K562 (cell line): Measurements from ENCODE around the gene P2RX3. TPM values are rescaled to one million over a fixed set of nuclear protein-coding genes. Genes with fewer than 3 reads are reported as not detected.
A peak's percentile ranks its signal among the peaks of the same experiment; 100 is the strongest.

Source experiments
- BHLHE40 ChIP-seq: IDR thresholded peaks from 2 replicates; pipeline ENCODE4 v1.6.1; 2011; ENCODE audit warnings: low read length, improper control_type of control experiment
- CBFB ChIP-seq: sonication (generic); formaldehyde crosslinking; IDR thresholded peaks from 2 replicates; pipeline ENCODE4 v1.4.0; 2020; ENCODE audit warnings: mild to moderate bottlenecking, missing genetic modification reagents
- CHCHD3 ChIP-seq: fragments of 250-450 bp; sonication (Bioruptor Pico); IDR thresholded peaks from 2 replicates; pipeline ENCODE4 v2.1.2; 2022; ENCODE audit warnings: mild to moderate bottlenecking
- DACH1 ChIP-seq: fragments of 450-650 bp; IDR thresholded peaks from 2 replicates; pipeline ENCODE4 v1.6.1; 2018; ENCODE audit not compliant: partially characterized antibody
- EP300 ChIP-seq: IDR thresholded peaks from 2 replicates; pipeline ENCODE4 v1.6.1; 2012; ENCODE audit warnings: low read length, improper control_type of control experiment
- ESRRB ChIP-seq: fragments of 250-450 bp; sonication (Bioruptor Pico); IDR thresholded peaks from 2 replicates; pipeline ENCODE4 v1.5.0; 2020; ENCODE audit warnings: mild to moderate bottlenecking, moderate library complexity, borderline replicate concordance
- ETV5 ChIP-seq: sonication (generic); formaldehyde crosslinking; IDR thresholded peaks from 2 replicates; pipeline ENCODE4 v1.4.0; 2020; ENCODE audit warnings: low read depth, mild to moderate bottlenecking, missing genetic modification reagents
- FUS ChIP-seq: fragments of 200-400 bp; formaldehyde crosslinking; optimal IDR thresholded peaks from 2 replicates; pipeline ENCODE3; 2017; ENCODE audit warnings: low read depth, low read length
- GABPA ChIP-seq: fragments of 200-800 bp; sonication (Bioruptor generic); conservative IDR thresholded peaks from 2 replicates; pipeline ENCODE4 v1.6.1; 2016; ENCODE audit warnings: low read depth, missing genetic modification characterization, missing compliant biosample characterization
- GTF2A2 ChIP-seq: IDR thresholded peaks from 2 replicates; pipeline ENCODE4 v1.6.1; 2016; ENCODE audit warnings: mild to moderate bottlenecking, missing genetic modification characterization, missing compliant biosample characterization
- HDAC3 ChIP-seq: fragments of 450-650 bp; IDR thresholded peaks from 2 replicates; pipeline ENCODE4 v1.6.1; 2018; ENCODE audit warnings: borderline replicate concordance, mild to moderate bottlenecking, moderate library complexity; ENCODE audit not compliant: partially characterized antibody
- HDGF ChIP-seq: fragments of 450-650 bp; IDR thresholded peaks from 2 replicates; pipeline ENCODE4 v1.6.1; 2016
- ILK ChIP-seq: fragments of 450-650 bp; IDR thresholded peaks from 2 replicates; pipeline ENCODE4 v1.6.1; 2016; ENCODE audit warnings: missing genetic modification characterization, low read depth, mild to moderate bottlenecking, missing compliant biosample characterization, moderate library complexity, borderline replicate concordance
- IRF1 ChIP-seq: sonication (generic); formaldehyde crosslinking; IDR thresholded peaks from 2 replicates; pipeline ENCODE4 v1.8.0; 2022; ENCODE audit warnings: missing genetic modification reagents, mild to moderate bottlenecking, borderline replicate concordance
- MAFF ChIP-seq: IDR thresholded peaks from 2 replicates; pipeline ENCODE4 v1.6.1; 2012; ENCODE audit warnings: low read length, improper control_type of control experiment
- MCM7 ChIP-seq, 2 experiments: fragments of 450-650 bp; IDR thresholded peaks; 2 replicates each; pipeline ENCODE4 v1.6.1; 2016 to 2018
- OTX1 ChIP-seq: fragments of 450-650 bp; formaldehyde crosslinking; IDR thresholded peaks from 2 replicates; pipeline ENCODE4 v1.4.0; 2022; ENCODE audit warnings: mild to moderate bottlenecking
- POLR2H ChIP-seq: IDR thresholded peaks from 2 replicates; pipeline ENCODE4 v1.6.1; 2016; ENCODE audit warnings: missing genetic modification characterization, low read depth, mild to moderate bottlenecking, control low read depth, missing compliant biosample characterization, moderate library complexity
- PYGO2 ChIP-seq: fragments of 450-650 bp; IDR thresholded peaks from 2 replicates; pipeline ENCODE4 v1.6.1; 2016; ENCODE audit warnings: mild to moderate bottlenecking, missing genetic modification characterization, moderate library complexity, missing compliant biosample characterization
- RBM17 ChIP-seq: fragments of 200-400 bp; formaldehyde crosslinking; IDR thresholded peaks from 2 replicates; pipeline ENCODE4 v1.6.1; 2017; ENCODE audit warnings: low read depth, mild to moderate bottlenecking, low read length, borderline replicate concordance
- SRF ChIP-seq, 2 experiments: fragments of 250-450, 450-650 bp in 1 of 2; sonication (Bioruptor Pico) in 1 of 2; sonication (generic) in 1 of 2; formaldehyde crosslinking; IDR thresholded peaks; 2 replicates each; pipeline versions ENCODE4 v1.5.0 to v1.5.1; 2020 to 2022; ENCODE audit warnings: mild to moderate bottlenecking in 1 of 2, missing genetic modification reagents in 1 of 2
- STAT5B ChIP-seq: fragments of 250-450 bp; sonication (Bioruptor Pico); IDR thresholded peaks from 2 replicates; pipeline ENCODE4 v1.8.0; 2021; ENCODE audit warnings: mild to moderate bottlenecking, inconsistent platforms
- TAF15 ChIP-seq: fragments of 200-400 bp; formaldehyde crosslinking; IDR thresholded peaks from 2 replicates; pipeline ENCODE4 v1.6.1; 2017; ENCODE audit warnings: mild to moderate bottlenecking, low read depth, low read length, moderate library complexity
- TAF7 ChIP-seq: fragments of 450-650 bp; IDR thresholded peaks from 2 replicates; pipeline ENCODE4 v1.6.1; 2016; ENCODE audit warnings: missing genetic modification characterization, missing compliant biosample characterization
- ZHX1 ChIP-seq: fragments of 150-350 bp; conservative IDR thresholded peaks from 2 replicates; pipeline ENCODE4 v1.6.1; 2014; ENCODE audit warnings: low read length
- ZNF511 ChIP-seq: sonication (generic); formaldehyde crosslinking; IDR thresholded peaks from 2 replicates; pipeline ENCODE4 v1.8.0; 2022; ENCODE audit warnings: mild to moderate bottlenecking, missing genetic modification reagents
- ZNF583 ChIP-seq: fragments of 250-450 bp; sonication (Bioruptor Pico); IDR thresholded peaks from 2 replicates; pipeline ENCODE4 v1.4.0; 2020
- ZNF668 ChIP-seq: fragments of 250-450 bp; sonication (Bioruptor Pico); IDR thresholded peaks from 2 replicates; pipeline ENCODE4 v1.8.0; 2022; ENCODE audit warnings: mild to moderate bottlenecking, inconsistent platforms
- polyA plus RNA-seq, 8 experiments: library from polyadenylated mRNA; depleted of rRNA in 4 of 8; stranded (reverse) in 5 of 8; unstranded in 3 of 8; fragments of >200 nt; fragmentation: Nextera tagmentation in 2 of 8; fragmentation: Illumina TruSeq in 1 of 8; extraction: Ambion mirVana in 2 of 8; extraction: Trizol in 1 of 8; gene quantifications; 2 replicates each; pipeline versions ENCODE4 v1.2.1 to v1.2.3, GENCODE V29; 2011 to 2014; ENCODE audit warnings: inconsistent platforms in 1 of 8, missing spikeins in 1 of 8
- total RNA-seq, 7 experiments: library from RNA; depleted of rRNA in 6 of 7; stranded (reverse); fragments of >200 nt in 6 of 7; fragmentation: Illumina TruSeq in 2 of 7; extraction: Trizol in 2 of 7; gene quantifications; 2 replicates each; pipeline versions ENCODE4 v1.2.1 to v1.2.3, GENCODE V29; 2011 to 2021; ENCODE audit warnings: low replicate concordance in 1 of 7

The P2RX3 gene
- total and polyA plus RNA-seq, 9 of the 15 experiments (the other 6 are each of a cell fraction or from before 2014, with no cell fraction given), result not detected

DNA sequence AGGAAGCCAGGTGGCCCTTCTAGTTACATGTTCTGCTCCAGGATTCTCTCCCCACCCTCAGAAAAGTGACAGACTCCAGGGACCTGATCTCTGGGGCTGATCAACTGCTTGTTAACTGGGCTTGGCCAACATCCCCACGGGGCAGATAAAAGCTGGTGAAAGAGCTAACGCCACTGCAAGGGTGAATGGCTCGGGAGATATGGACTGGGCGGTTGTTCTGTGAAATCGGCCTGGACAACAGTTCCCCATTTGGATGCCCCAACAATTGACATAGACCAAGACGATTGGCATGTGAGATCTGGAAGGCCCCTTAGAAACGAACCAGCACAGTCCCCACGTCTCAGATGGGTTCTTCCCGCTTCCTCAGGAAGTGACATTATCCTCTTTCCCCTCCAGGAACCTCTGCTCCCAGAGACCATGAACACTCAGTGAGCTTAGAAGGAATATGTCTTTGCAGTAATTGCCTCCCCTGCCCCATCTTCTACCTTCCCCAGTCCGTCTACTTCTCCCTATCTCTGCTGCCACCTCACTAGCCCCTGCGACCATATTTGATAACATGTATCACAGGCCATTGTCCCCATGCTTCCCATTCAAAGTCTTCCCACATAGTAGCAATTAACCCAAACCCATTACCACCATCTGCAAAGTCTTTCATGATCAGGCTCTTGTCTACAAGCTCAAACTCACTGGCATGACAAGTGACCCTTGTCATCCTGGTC lies 57.9 kb downstream of the P2RX3 start (continued):
- TF ChIP-seq CHCHD3 (no peak), FUS (no peak), HDAC3 (no peak), PYGO2 (no peak), ZHX1 (no peak), EP300 (peak; percentile 88), TAF7 (tag) (no peak), BHLHE40 (0 out of 2 replicates have a peak, but pooled peaks have one; percentile 20), HDGF (no peak), OTX1 (CRISPR knock-in tag) (no peak), GTF2A2 (tag) (no peak), CBFB (no peak), TAF15 (no peak), ZNF668 (CRISPR knock-in tag) (no peak), POLR2H (tag) (no peak), MCM7 (IDR thresholded peaks at IDR 0.05) (no peak; a peak in 1 of 4 replicates), ZNF511 (CRISPR knock-in tag) (no peak), STAT5B (CRISPR knock-in tag) (no peak), SRF (CRISPR knock-in tag; IDR thresholded peaks at IDR 0.05) (no peak), RBM17 (no peak), MAFF (no peak), IRF1 (CRISPR knock-in tag) (no peak), DACH1 (no peak), ETV5 (CRISPR knock-in tag) (no peak), ESRRB (no peak), GABPA (peak; percentile 44; the same call in 1 of the 2 replicates), ILK (tag) (no peak), ZNF583 (CRISPR knock-in tag) (peak; percentile 80)
